Adrenal gland (tissue), 5 donors: ENCODE measurements around the gene TRIO.

Experiments used
- POLR2A ChIP-seq, 2 donors: fragments of 450-650 bp; IDR thresholded peaks; one replicate each; pipeline ENCODE4 v1.6.1; 2017; ENCODE audit warnings: antibody characterized with exemption in 2 of 2, mild to moderate bottlenecking in 2 of 2, moderate library complexity in 1 of 2
- TF ChIP-seq, protein P1 (sequence below), 6 experiments: fragments of 450-650 bp in 4 of 6; fragments of 200-600 bp in 2 of 6; sonication (generic) in 1 of 6; IDR thresholded peaks; 1 replicate in 5 of 6; 2 replicates in 1 of 6; pipeline versions ENCODE4 v1.5.1 to v1.8.0; 2016 to 2021; ENCODE audit warnings: antibody characterized with exemption in 6 of 6, mild to moderate bottlenecking in 2 of 6, moderate library complexity in 1 of 6
- donor health status: DM: no; HTN: no; CAD: no.

GRCh38 chr5:14440582-14441431 is 297.7 kb downstream of the TRIO start:
- TF ChIP-seq, protein P1, sequence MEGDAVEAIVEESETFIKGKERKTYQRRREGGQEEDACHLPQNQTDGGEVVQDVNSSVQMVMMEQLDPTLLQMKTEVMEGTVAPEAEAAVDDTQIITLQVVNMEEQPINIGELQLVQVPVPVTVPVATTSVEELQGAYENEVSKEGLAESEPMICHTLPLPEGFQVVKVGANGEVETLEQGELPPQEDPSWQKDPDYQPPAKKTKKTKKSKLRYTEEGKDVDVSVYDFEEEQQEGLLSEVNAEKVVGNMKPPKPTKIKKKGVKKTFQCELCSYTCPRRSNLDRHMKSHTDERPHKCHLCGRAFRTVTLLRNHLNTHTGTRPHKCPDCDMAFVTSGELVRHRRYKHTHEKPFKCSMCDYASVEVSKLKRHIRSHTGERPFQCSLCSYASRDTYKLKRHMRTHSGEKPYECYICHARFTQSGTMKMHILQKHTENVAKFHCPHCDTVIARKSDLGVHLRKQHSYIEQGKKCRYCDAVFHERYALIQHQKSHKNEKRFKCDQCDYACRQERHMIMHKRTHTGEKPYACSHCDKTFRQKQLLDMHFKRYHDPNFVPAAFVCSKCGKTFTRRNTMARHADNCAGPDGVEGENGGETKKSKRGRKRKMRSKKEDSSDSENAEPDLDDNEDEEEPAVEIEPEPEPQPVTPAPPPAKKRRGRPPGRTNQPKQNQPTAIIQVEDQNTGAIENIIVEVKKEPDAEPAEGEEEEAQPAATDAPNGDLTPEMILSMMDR (IDR thresholded peaks at IDR 0.05), result no peak
- no peak for TF ChIP-seq POLR2A (IDR thresholded peaks at IDR 0.05)
